HG02840 (cell line): Measurements from ENCODE around the gene DECR2.
"Not testable (repeated sequence)": the region's sequence is repeated elsewhere in the genome, so short reads cannot be mapped to it uniquely, and the experiment has no call there.

Experiments
- ATAC-seq: cut with Tn5 transposase; IDR thresholded peaks from one replicate; pipeline ENCODE4 v1.9.1; 2021; ENCODE audit warnings: mild to moderate bottlenecking, moderate library complexity, moderate number of reproducible peaks; ENCODE audit not compliant: unreplicated experiment, low FRiP score

The DECR2 gene

DNA sequence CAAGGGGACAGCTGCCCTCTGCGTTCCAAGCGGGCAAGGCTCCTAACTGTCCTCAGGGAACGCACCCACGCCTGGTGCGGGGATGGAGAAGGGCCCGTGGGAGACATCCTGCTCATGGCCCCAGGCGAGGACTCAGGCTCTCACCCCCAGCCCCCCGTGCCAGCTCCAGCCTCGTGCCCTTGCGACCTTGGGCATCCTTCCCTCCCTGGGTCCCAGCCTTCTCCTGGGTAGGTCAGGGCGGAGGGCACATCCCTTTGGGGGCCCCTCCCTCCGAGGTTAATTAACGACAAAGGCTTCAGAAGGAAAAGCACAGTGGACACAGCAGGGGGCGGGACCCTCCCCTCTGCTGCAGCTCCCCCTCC is 22.9 kb upstream of the DECR2 start:
- no peak for ATAC-seq

DNA sequence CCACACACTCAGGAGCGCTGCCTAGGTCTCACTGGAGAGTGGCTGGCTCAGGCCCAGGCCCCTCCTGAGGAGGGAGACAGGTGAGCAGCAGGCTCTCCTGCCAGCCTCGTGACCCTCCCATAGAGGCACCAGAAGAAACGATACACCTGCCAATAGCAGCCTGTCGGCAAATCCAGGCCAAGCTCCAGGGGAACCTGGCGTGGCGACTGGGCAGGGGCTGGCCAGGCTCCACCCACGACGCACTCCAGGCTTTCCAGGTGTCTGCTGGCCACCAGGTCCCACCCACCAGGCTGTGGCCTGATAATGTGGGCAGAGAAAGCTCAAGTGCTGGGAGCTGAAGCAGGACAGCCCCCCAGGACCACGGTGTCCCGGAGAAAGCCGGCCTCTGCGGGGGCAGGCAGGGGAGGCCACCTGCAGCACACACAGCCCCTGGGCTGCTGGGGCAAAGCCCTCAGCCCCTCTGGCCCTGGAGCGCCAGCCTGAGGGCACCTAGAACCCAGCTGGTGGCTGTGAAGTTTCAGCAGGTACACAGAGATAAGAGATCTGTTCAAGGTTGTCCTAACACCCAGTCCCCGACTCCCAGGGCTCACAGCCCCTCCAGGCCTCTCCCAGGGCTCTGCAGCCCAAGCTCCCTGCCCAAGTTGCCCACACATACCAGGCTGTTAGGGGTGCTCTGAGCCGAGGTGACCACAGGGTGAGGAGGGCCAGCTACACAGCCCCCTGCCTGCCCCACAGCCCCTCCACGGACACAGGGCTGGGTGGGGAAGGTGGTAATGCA is 22.3 kb upstream of the DECR2 start:
- ATAC-seq, result no peak

DNA sequence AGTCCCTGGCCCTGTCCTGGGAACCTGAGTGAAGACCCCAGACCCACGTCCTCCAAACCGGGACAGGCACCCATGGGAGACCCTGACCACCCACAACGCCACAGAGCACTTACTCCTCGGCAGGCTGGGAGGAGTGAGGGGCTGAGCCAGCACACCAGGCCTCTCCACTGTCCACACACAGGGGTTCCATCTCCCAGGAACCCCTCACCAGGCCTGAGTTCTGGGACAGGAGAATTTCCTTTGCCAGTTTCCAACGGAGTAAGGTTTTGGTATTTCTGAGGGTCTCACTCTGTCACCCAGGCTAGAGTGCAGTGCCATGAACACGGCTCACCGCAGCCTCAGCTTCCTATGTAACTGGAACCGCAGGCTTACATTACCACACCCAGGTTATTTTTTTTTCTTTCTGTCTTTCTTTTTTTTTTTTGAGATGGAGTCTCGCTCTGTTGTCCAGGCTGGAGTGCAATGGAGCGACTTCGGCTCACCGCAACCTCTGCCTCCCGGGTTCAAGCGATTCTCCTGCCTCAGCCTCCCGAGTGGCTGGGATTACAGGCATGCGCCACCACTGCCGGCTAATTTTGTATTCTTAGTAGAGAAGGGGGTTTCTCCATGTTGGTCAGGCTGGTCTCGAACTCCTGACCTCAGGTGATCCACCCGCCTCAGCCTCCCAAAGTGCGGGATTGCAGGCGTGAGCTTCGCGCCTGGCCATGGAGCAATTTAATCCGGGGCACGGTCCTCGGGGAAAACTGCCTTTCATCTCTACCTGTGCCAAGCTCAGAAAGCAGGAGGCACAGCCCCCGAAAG is 21.5 kb upstream of the DECR2 start:
- no peak for ATAC-seq

DNA sequence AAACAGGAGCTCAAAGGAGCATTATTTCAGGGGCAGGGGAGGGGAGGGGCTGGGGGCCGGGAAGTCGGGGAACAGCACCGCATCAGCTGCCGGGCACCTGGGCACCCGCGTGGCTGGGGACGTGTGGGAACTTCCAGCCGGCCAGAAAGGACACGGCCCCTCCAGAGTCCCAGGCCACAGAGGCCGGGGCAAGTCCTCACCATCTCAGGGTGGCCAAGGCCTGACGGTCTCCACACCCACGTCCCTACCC is 21.0 kb upstream of the DECR2 start:
- ATAC-seq, result no peak

DNA sequence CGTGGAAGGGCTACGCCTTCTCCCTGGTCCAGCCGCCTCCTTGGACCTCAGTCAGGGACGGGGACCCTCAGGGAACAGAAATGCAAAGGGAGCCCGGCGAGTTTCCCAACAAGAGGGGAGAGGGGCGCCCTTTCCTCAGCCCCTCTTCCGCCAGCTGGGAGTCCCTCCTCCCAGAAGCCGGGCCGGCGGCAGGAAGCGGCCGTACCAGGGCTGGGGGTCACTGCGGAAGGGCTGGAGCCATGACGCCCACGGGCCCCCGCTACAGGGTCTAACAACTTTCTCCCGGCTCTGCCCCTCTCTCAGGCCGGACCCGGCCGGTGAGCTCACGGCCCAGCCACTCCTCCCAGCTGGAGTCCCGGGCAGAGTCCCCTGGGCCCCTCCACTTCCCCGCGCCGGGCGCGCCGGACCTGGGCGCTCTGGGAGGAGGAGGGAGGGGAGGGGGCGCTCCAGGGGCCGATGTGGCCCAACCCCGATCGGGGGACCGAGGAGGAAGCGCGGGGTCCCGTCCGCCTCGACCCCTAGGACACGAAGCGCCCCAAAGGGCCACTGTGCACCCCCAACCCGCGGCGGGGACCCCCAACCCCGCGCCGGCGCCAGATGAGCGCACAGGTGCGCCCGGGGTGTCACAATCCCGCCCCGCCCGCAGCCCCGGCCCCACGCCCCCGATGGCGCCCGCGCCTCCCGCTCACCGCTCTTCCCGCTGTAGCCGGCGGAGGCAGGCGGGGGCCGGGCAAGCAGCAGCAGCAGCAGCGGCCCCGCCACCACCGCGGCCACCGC is 20.5 kb upstream of the DECR2 start:
- peak; percentile 25 for ATAC-seq

DNA sequence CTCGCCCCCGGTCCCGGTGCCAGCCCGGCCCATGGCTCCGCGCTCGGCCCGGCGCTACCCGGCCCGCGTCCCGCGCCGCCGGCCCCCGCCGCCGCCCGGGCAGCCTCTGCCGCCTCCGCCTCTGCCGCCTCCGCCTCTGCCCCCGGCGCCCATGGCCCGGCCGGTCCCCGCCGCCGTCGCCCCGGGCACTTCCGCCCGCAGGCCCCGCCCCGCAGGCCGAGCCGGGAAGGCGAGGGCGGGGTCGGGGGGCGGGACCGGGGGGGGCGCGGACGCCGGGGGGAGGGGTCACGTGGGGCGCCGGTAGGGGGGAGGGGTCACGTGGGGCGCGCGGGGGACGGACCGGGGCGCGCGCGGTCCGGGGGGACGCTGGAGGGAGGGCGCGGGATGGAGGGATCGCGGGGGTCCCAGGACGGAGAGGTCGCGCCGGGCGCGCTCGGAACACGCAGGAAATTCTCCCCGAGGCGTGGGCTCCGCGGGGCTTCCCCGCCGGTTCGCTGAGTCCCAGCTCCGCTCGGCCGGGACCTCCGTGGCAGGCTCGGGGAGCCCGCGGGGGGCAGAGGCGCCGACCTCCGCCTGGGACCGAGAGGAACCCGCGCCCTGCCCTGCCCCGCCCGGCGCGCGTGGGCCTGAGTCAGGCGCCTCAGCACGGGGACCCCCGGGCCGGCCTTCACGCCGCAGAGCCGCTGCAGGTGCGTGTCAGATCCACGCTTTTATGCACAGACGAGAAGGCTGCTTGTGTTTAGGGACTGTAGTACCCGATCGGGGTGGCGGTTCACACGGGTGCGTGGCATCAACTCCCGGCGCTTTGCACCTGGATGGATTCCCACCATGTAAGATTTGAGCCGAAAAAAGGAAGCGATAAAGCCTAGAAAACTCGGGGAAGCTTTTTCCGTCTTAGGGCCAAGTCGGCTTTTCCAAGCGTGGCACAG is 19.6 kb upstream of the DECR2 start, which contains the start of gene PGAP6:
PGAP6 (minus strand) TSS at position 190 of the 929 bp plus-strand sequence; CDS start at position 33, 157 bp downstream.
- peak; percentile 52 for ATAC-seq

DNA sequence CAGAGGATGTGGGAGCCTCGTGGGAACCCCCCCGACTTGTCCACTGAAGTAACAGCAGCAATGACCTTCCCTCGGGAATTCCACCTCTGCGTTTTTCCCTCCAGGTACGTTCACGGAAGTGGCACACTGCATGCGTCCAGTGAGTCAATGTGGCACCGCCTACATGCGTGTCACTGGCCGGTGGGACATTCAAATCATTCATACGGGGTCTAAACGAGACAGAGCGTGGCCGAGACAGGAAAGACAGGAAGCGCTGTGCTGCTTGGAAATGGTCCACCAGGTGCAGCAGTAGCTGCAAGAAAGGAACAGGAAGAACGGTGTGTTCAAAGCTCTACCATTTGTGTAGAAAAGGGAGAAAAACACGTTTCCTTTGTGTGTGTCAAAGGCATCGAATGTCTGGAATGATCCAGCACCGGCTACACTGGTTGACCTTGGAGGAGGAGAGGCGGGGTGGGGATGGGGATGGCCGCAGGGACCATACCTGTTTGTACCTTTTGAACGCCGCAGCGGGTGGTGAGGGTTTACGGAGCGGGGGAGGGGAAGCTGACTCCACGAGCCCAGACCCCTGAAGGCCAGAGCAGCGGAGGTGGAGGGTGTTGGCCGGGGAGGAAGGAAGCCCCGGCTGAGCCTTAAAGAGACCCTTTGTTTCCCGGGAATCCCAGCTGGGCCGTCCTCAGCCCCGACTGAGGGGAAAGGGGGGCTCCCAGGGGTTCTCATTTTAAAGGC is 18.2 kb upstream of the DECR2 start:
- no peak for ATAC-seq

DNA sequence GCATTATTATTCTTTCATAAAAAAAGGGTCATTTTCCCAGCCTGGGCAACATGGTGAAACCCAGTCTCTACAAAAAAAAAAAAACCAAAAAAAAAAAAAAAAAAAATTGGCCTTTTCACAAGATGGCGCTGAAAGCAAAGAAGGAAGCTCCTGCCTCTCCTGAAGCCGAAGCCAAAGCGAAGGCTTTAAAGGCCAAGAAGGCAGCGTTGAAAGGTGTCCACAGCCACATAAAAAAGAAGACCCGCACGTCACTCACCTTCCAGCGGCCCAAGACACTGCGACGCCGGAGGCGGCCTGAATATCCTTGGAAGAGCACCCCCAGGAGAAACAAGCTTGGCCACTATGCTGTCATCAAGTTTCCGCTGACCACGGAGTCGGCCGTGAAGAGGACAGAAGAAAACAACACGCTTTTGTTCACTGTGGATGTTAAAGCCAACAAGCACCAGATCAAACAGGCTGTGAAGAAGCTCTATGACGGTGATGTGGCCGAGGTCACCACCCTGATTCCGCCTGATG is 15.0 kb upstream of the DECR2 start:
- ATAC-seq, result no peak

DNA sequence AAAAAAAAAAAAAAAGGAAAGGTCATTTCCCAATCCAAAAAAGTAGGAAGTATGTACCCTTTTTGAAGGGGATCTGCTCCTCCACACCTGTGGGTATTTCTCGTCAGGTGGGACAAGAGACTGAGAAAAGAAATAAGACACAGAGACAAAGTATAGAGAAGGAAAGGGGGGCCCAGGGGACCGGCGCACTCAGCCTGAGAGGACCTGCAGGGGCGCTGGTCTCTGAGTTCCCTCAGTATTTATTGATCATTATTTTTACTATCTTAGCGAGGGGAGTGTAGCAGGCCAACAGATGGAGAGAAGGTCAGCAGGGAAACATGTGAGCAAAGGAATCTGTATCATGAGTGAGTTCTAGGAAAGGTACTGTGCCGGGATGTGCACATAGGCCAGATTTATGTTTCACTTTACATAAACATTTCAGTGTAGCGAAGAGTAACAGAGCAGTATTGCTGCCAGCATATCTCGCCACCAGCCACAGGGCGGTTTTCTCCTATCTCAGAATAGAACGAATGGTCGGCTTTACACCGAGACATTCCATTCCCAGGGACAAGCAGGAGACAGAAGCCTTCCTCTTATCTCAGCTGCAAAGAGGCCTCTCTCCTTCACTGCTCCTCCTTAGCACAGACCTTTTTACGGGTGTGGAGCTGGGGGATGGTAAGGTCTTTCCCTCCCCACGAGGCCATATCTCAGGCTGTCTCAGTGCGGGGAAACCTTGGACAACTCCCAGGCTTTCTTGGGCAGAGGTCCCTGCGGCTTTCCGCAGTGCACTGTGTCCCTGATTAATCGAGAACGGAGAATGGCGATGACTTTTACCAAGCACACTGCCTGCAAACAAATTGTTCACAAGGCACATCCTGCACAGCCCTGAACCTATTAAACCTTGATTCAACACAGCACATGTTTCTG is 13.7 kb upstream of the DECR2 start:
- ATAC-seq, result not testable (repeated sequence)

DNA sequence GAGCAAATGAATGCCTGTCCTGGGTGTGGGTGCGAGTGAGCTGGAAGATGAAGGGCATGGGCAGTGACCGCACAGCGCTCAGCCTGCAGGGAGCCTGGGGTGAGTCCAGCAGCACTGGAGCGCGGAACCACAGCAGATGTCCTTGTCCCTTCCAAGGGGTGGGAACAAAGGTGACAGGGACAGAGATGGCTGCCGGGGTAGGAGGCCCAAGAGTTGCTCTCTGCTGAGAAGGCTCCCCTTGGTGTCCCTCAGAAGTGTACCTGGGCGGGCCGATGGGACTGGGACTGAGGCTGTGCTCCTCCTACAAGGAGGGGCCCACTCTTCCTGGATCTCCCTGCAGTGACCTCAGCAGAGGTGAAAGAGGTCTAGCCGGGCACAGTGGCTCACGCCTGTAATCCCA is 12.3 kb upstream of the DECR2 start:
- no peak for ATAC-seq

DNA sequence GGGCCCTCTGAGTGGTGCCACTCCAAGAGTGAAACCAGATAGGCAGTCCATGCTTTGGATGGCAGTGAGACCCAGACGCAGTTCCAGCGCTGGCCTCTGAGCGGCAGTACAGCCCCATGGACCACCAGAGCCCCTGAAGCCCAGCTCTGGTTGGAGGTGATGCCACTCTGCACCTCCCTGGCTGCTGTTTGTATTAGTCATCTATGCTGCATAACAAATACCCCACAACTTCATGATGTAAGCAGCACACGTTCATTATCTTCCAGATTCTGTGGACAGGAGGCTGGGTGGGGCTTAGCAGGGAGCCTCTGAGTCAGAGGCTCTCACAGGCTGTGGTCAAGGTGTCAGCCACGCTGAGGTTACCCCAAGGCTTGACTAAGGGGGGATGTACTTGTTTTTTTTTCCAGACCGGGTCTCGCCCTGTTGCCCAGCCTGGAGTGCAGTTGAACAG is 9.8 kb upstream of the DECR2 start:
- ATAC-seq, result no peak

DNA sequence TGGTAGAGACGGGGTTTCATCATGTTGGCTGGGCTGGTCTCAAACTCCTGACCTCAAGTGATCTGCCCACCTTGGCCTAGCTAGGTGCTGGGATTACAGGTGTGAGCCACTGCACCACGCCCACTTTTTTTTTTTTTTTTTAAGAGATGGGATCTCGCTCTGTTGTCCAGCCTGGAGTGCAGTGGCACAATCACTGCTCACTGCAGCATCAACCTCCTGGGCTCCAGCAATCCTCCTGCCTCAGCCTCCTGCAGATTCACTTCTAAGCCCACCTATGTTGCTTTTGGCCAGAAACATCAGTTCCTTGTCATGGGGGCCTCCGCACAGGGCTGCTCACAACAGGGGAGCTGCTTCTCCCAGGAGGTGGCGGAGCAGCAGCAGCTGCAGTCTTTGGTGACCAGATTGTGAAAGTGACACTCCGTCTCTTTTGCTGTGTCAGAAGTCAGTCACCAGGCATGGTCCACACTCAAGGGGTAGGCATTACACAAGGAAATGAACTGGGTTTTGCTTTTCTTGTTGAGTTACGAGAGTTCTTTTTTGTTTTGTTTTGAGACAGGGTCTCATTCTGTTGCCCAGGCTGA is 9.1 kb upstream of the DECR2 start:
- no peak for ATAC-seq

DNA sequence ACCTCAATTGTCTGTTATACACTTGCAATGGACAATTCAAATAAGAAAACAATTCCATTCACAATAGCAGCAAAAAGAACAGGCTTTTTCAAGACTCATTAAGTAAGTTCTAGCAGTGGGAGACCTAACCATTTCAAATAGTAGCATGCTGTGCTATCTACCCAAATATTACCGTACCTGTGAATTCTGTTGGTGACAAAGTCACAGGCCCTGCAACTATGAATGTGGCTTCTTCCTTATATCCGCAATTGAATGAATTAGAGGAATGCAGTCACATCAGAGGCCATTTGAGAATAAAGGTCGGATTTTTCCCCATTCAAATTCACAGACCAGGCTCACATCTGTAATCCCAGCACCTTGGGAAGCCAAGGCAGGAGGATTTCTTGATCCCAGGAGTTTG is 5.5 kb upstream of the DECR2 start:
- no peak for ATAC-seq

DNA sequence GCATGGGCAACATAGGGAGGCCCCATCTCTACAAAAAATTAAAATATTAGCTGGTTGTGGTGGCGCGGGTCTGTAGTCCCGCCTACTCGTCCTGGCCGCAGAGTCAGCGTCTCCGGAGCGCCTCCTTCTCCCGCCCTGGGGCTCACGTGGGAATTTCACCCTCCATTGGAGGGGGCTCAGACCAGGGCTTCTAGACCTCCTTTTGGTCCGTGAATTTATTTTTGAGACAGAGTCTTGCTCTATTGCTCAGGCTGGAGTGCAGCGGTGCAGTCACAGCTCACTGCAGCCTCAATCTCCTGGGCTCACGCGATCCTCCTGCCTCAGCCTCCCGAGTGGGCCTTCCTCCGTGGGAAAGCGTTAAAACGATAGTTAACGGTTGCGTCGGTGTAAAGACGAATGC is 5.1 kb upstream of the DECR2 start:
- ATAC-seq, result no peak

DNA sequence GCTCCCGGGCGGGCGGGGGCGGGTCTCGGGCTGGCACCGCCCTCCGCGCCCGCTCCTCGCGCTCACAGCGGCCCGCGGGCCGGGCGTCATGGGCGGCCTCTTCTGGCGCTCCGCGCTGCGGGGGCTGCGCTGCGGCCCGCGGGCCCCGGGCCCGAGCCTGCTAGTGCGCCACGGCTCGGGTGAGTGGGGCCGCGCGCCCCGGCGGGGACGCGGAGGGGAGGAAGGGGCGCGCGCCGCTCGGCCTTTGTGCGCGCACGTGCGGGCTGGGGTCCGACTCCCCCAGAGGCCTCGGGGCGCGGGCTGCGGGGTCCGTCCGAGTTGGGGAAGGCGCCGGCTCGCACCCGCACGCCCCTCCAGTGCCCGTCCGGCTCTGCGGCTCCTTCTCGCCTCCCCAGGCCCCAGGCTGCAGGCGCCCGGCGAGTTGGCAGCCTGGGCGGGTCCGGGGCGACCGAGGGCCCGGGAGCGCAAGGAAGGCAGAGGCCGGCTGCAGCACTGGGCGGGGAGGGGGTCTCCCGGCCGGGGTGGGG is 4.5 kb upstream of the DECR2 start, which contains the start of gene NME4:
NME4 (plus strand) TSS at position 65 of the 527 bp plus-strand sequence; CDS start at position 89, 24 bp downstream.
- ATAC-seq, result no peak

DNA sequence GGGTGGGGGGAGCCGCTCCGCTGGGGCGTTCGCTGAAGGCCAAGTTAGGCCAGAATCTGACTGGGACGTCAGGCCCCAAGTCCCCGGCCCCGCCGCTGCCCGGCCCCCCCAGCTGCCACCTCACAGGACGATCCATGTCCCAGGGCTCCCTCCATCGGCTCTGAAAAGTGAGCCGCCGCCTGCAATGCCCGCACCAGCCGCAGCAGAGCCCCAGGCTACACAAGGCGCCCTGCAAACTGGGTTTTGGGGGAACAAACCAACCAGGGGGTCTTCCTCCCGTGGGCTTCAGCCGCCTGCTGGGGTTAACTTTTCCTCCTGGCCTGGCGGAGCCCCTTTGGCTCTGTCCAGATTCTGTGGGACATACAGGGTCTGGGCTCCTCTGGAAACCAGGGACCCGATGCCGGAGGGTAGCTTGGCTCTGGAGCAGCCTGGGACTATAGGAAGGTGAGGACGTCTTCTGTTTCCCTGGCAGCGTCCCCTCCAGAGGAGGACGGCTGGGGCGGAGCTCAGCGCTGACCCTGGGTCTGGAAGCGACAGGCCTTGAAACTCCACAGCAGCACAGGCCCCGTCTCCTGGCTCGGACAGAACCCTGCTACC is 3.9 kb upstream of the DECR2 start:
- no peak for ATAC-seq
